ENCODE measurements around the gene TCF20.
A peak's percentile ranks its signal among the peaks of the same experiment; 100 is the strongest.

TCF20 gene

GRCh38 chr22:42270510-42271190, at the start of gene TCF20:
Gene TCF20 (minus strand): TSS chr22:42270653. CDS start chr22:42215305, 55,348 bp downstream.
- peak; percentile 76 for DNase-seq

GRCh38 chr22:42319386-42319785, 48.9 kb upstream of the TCF20 start:
- no peak for DNase-seq

- DNase-seq = no peak
These were observed 48.5 kb upstream of the TCF20 start for GRCh38 chr22:42318967-42319366.

- no peak for DNase-seq
These were observed 47.5 kb upstream of the TCF20 start for GRCh38 chr22:42317691-42318547.

GRCh38 chr22:42317008-42317407, 46.6 kb upstream of the TCF20 start:
- peak; percentile 11 for DNase-seq

GRCh38 chr22:42315392-42315756, 44.9 kb upstream of the TCF20 start:
- no peak for DNase-seq

- no peak for DNase-seq
These were observed 44.4 kb upstream of the TCF20 start for GRCh38 chr22:42314709-42315391.

- DNase-seq = peak; percentile 30
These were observed 43.5 kb upstream of the TCF20 start for GRCh38 chr22:42313804-42314581.

- no peak for DNase-seq
These were observed 42.8 kb upstream of the TCF20 start for GRCh38 chr22:42313204-42313603.

- DNase-seq = no peak
These were observed 40.0 kb upstream of the TCF20 start for GRCh38 chr22:42310291-42311015.

GRCh38 chr22:42309865-42310264, 39.4 kb upstream of the TCF20 start:
- DNase-seq = no peak

- DNase-seq = no peak
These were observed 38.5 kb upstream of the TCF20 start for GRCh38 chr22:42308892-42309468.

GRCh38 chr22:42307806-42308563, 37.5 kb upstream of the TCF20 start:
- DNase-seq = no peak

- no peak for DNase-seq
These were observed 35.6 kb upstream of the TCF20 start for GRCh38 chr22:42306010-42306409.

GRCh38 chr22:42304324-42304790, 33.9 kb upstream of the TCF20 start:
- no peak for DNase-seq

GRCh38 chr22:42303396-42304323, 33.2 kb upstream of the TCF20 start:
- DNase-seq = no peak

- DNase-seq = no peak
These were observed 31.3 kb upstream of the TCF20 start for GRCh38 chr22:42301742-42302102.

- DNase-seq = no peak
These were observed 30.8 kb upstream of the TCF20 start for GRCh38 chr22:42301077-42301741.
